Tibial nerve (tissue), 4 donors: Measurements from ENCODE around the gene RBM44.

Experiments
- CTCF ChIP-seq, 5 experiments: fragments of 200-600 bp in 3 of 5; fragments of 450-650 bp in 2 of 5; sonication (generic) in 3 of 5; IDR thresholded peaks; one replicate each; pipeline ENCODE4 v1.5.1; 2016 to 2019; ENCODE audit warnings: antibody characterized with exemption in 5 of 5, mild to moderate bottlenecking in 3 of 5, moderate library complexity in 2 of 5
- EP300 ChIP-seq, 2 donors: sonication (generic); formaldehyde crosslinking; IDR thresholded peaks; one replicate each; pipeline ENCODE4 v1.6.1; 2017; ENCODE audit warnings: antibody characterized with exemption in 2 of 2, mild to moderate bottlenecking in 1 of 2
- POLR2A ChIP-seq, 2 donors: fragments of 450-650 bp; IDR thresholded peaks; one replicate each; pipeline ENCODE4 v1.6.1; 2017; ENCODE audit warnings: antibody characterized with exemption in 2 of 2, mild to moderate bottlenecking in 2 of 2, moderate library complexity in 2 of 2

GRCh38 chr2:237835372-237835771 is 36.8 kb downstream of the RBM44 start:
- no peak for TF ChIP-seq CTCF (IDR thresholded peaks at IDR 0.05)
- TF ChIP-seq POLR2A (IDR thresholded peaks at IDR 0.05), result no peak
- TF ChIP-seq EP300 (IDR thresholded peaks at IDR 0.05), result no peak
